Spleen (tissue), 7 donors: ENCODE measurements around the gene COCH.

Source experiments
- CTCF ChIP-seq, 11 experiments: fragments of 200-600 bp in 7 of 11; fragments of 450-650 bp in 4 of 11; sonication (generic) in 4 of 11; IDR thresholded peaks in 8 of 11; conservative IDR thresholded peaks in 3 of 11; 1 replicate in 7 of 11; 2 replicates in 4 of 11; pipeline versions ENCODE4 v1.4.0 to v1.8.0; 2016 to 2021; ENCODE audit warnings: antibody characterized with exemption in 11 of 11, inconsistent platforms in 4 of 11, mild to moderate bottlenecking in 1 of 11
- POLR2A ChIP-seq, 3 donors: fragments of 450-650 bp; IDR thresholded peaks; one replicate each; pipeline ENCODE4 v1.5.1; 2017; ENCODE audit warnings: antibody characterized with exemption in 3 of 3, mild to moderate bottlenecking in 1 of 3
- donor health status: DM: no; HTN: no; CAD: no; lungs with moderate emphysema.
- donor health status: DM: no; HTN: no; CAD: no.
- donor health status: DM: no; HTN: no; CAD: no.

- TF ChIP-seq CTCF (IDR thresholded peaks at IDR 0.05 in 8 of 11, conservative IDR thresholded peaks at IDR 0.05 in 3 of 11) (no peak), POLR2A (IDR thresholded peaks at IDR 0.05) (no peak)
These were observed 9.4 kb upstream of the COCH start for GRCh38 chr14:30864934-30865333.
